Measurements from ENCODE around the gene NKD2. TPM values are rescaled to one million over a fixed set of nuclear protein-coding genes. Genes with fewer than 3 reads are reported as not detected.

Gene NKD2
- polyA plus RNA-seq, 1 of the 3 experiments (the other 2 are of a cell fraction) = not detected

GRCh38 chr5:1032551-1033027, 24.0 kb downstream of the NKD2 start:
- no peak overlapping the region for H3K4me2 ChIP-seq
- TF ChIP-seq EZH2phosphoT487 (IDR thresholded peaks at IDR 0.05; ENCODE audit: borderline replicate concordance, low read depth) (no peak), ELF1 (IDR thresholded peaks at IDR 0.05) (no peak), MXI1 (IDR thresholded peaks at IDR 0.05; ENCODE audit: low read depth, low read length) (no peak), SIN3A (IDR thresholded peaks at IDR 0.05; ENCODE audit: borderline replicate concordance, low read depth, low read length) (no peak), ZBTB33 (IDR thresholded peaks at IDR 0.05; ENCODE audit: borderline replicate concordance, low read depth) (no peak)
- no peak overlapping the region for H3K4me3 ChIP-seq (ENCODE audit: low read depth in 2 of 2, low read length in 1 of 2)
- no peaks in the 10 kb centered on the region for H3K27me3 ChIP-seq (ENCODE audit: insufficient read depth)
- no peaks in the 10 kb centered on the region for H4K20me1 ChIP-seq (ENCODE audit: insufficient read depth)
- CTCF ChIA-PET = interaction anchor here (1.1 to 2.8 kb wide), 3 partner anchors 25 to 141 kb away, joined by 3 to 13 read pairs (median 3); no protein-coding TSS in a partner anchor
- no peak for DNase-seq
- H3K79me2 ChIP-seq (ENCODE audit: insufficient read depth) = no peaks in the 10 kb centered on the region
- H3K27ac ChIP-seq (ENCODE audit: low read depth in 2 of 2, low read length in 1 of 2) = no peak overlapping the region
- no peaks in the 10 kb centered on the region for H3K9me2 ChIP-seq
- no peaks in the 10 kb centered on the region; a peak in 1 of 4 replicates for H3K4me1 ChIP-seq (ENCODE audit: control insufficient read depth in 1 of 2, insufficient read depth in 2 of 2, low read depth in 1 of 2, low read length in 1 of 2)
- no CpG with 5 or more reads among the region's 14 CpGs for WGBS (ENCODE audit: low lambda C conversion rate)
- H3F3A ChIP-seq (replicated peaks; ENCODE audit: insufficient read depth) = no peaks in the 10 kb centered on the region
- no peak overlapping the region for H2AFZ ChIP-seq (ENCODE audit: low read depth)
- H3K9me3 ChIP-seq = no peaks in the 10 kb centered on the region
- POLR2A ChIA-PET = no interaction called here
- H3K9ac ChIP-seq = no peak overlapping the region
- no peaks in the 10 kb centered on the region for H3K36me3 ChIP-seq (replicated peaks in 1 of 2; ENCODE audit: control insufficient read depth in 1 of 2, insufficient read depth in 2 of 2, low read length in 1 of 2)

- Histone ChIP-seq H3K4me2 (no peak overlapping the region), H3K79me2 (ENCODE audit: insufficient read depth) (no peaks in the 10 kb centered on the region), H3K4me1 (ENCODE audit: control insufficient read depth in 1 of 2, insufficient read depth in 2 of 2, low read depth in 1 of 2, low read length in 1 of 2) (no peaks in the 10 kb centered on the region; a peak in 1 of 4 replicates), H3K27ac (ENCODE audit: low read depth in 2 of 2, low read length in 1 of 2) (no peak overlapping the region), H3K27me3 (ENCODE audit: insufficient read depth) (no peaks in the 10 kb centered on the region), H3F3A (replicated peaks; ENCODE audit: insufficient read depth) (no peaks in the 10 kb centered on the region), H3K36me3 (replicated peaks in 1 of 2; ENCODE audit: control insufficient read depth in 1 of 2, insufficient read depth in 2 of 2, low read length in 1 of 2) (no peaks in the 10 kb centered on the region), H3K9me2 (no peaks in the 10 kb centered on the region), H2AFZ (ENCODE audit: low read depth) (no peak overlapping the region), H4K20me1 (ENCODE audit: insufficient read depth) (no peaks in the 10 kb centered on the region), H3K9ac (no peak overlapping the region), H3K4me3 (ENCODE audit: low read depth in 2 of 2, low read length in 1 of 2) (no peak overlapping the region), H3K9me3 (no peaks in the 10 kb centered on the region)
- DNase-seq = peak; percentile 19
- CTCF ChIA-PET = interaction anchor here (1.1 to 2.8 kb wide), 2 partner anchors 26 to 134 kb away, joined by 3 to 13 read pairs; no protein-coding TSS in a partner anchor
- WGBS (ENCODE audit: low lambda C conversion rate) = 83% methylated on average over 12 of the region's 26 CpGs
- POLR2A ChIA-PET = no interaction called here
- TF ChIP-seq MEF2A (IDR thresholded peaks at IDR 0.05; ENCODE audit: borderline replicate concordance, low read depth) (no peak), RXRA (IDR thresholded peaks at IDR 0.05; ENCODE audit: borderline replicate concordance, low read depth) (no peak), TEAD4 (IDR thresholded peaks at IDR 0.05; ENCODE audit: borderline replicate concordance, insufficient read depth) (no peak), SMC3 (IDR thresholded peaks at IDR 0.05; ENCODE audit: low read depth, low read length) (no peak), RCOR1 (IDR thresholded peaks at IDR 0.05; ENCODE audit: low read length) (no peak), FOXM1 (IDR thresholded peaks at IDR 0.05; ENCODE audit: low read depth) (no peak), EP300 (IDR thresholded peaks at IDR 0.05; ENCODE audit: borderline replicate concordance in 1 of 2, low read depth in 1 of 2, low read length in 1 of 2) (no peak), SIN3A (IDR thresholded peaks at IDR 0.05; ENCODE audit: borderline replicate concordance, low read depth, low read length) (no peak), POLR2AphosphoS5 (IDR thresholded peaks at IDR 0.05; ENCODE audit: low read depth, low read length) (no peak), ZBTB33 (IDR thresholded peaks at IDR 0.05; ENCODE audit: borderline replicate concordance, low read depth) (no peak), ELF1 (IDR thresholded peaks at IDR 0.05) (no peak), FOXJ3 (CRISPR knock-in tag; IDR thresholded peaks at IDR 0.05) (no peak), CTCF (IDR thresholded peaks at IDR 0.05) (no peak), JUND (IDR thresholded peaks at IDR 0.05) (no peak), TAF1 (IDR thresholded peaks at IDR 0.05; ENCODE audit: borderline replicate concordance, low read depth, low read length) (no peak)
- TF ChIP-seq, protein P1, sequence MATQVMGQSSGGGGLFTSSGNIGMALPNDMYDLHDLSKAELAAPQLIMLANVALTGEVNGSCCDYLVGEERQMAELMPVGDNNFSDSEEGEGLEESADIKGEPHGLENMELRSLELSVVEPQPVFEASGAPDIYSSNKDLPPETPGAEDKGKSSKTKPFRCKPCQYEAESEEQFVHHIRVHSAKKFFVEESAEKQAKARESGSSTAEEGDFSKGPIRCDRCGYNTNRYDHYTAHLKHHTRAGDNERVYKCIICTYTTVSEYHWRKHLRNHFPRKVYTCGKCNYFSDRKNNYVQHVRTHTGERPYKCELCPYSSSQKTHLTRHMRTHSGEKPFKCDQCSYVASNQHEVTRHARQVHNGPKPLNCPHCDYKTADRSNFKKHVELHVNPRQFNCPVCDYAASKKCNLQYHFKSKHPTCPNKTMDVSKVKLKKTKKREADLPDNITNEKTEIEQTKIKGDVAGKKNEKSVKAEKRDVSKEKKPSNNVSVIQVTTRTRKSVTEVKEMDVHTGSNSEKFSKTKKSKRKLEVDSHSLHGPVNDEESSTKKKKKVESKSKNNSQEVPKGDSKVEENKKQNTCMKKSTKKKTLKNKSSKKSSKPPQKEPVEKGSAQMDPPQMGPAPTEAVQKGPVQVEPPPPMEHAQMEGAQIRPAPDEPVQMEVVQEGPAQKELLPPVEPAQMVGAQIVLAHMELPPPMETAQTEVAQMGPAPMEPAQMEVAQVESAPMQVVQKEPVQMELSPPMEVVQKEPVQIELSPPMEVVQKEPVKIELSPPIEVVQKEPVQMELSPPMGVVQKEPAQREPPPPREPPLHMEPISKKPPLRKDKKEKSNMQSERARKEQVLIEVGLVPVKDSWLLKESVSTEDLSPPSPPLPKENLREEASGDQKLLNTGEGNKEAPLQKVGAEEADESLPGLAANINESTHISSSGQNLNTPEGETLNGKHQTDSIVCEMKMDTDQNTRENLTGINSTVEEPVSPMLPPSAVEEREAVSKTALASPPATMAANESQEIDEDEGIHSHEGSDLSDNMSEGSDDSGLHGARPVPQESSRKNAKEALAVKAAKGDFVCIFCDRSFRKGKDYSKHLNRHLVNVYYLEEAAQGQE (IDR thresholded peaks at IDR 0.05; ENCODE audit: low read depth, low read length) = no peak
Observed at GRCh38 chr5:1033178-1033577, 24.6 kb downstream of the NKD2 start.
